ENCODE results near the gene SERPINB6. TPM values are rescaled to one million over a fixed set of nuclear protein-coding genes. Genes with fewer than 3 reads are reported as not detected.
A peak's percentile ranks its signal among the peaks of the same experiment; 100 is the strongest.

The SERPINB6 gene
- total and polyA plus RNA-seq, 9 of the 15 experiments (the other 6 are each of a cell fraction or from before 2014, with no cell fraction given): 86.6 to 211 (median 143) TPM

DNA sequence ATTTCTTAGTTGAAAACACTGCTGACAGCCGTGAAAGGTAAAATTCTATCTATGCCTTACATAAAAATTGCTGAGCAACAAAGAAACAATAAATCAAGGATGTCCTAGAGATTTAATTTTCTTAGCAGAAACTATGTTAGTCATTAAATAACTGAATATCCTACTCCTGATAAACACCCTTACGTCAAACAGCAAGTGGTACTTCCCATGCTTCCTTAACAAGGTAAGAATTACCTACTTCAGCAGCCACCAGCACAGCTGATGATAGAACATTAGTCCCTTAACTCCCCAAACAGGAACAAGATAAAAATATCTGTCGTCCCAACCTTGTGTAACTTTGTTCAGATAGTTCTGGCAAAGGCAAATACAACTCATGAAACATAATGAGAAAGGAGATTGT, 8.7 kb downstream of the SERPINB6 start (continued):
- TF ChIP-seq BDP1 (IDR thresholded peaks at IDR 0.05; ENCODE audit: insufficient read depth, insufficient read length): no peak
- TF ChIP-seq, protein P1, sequence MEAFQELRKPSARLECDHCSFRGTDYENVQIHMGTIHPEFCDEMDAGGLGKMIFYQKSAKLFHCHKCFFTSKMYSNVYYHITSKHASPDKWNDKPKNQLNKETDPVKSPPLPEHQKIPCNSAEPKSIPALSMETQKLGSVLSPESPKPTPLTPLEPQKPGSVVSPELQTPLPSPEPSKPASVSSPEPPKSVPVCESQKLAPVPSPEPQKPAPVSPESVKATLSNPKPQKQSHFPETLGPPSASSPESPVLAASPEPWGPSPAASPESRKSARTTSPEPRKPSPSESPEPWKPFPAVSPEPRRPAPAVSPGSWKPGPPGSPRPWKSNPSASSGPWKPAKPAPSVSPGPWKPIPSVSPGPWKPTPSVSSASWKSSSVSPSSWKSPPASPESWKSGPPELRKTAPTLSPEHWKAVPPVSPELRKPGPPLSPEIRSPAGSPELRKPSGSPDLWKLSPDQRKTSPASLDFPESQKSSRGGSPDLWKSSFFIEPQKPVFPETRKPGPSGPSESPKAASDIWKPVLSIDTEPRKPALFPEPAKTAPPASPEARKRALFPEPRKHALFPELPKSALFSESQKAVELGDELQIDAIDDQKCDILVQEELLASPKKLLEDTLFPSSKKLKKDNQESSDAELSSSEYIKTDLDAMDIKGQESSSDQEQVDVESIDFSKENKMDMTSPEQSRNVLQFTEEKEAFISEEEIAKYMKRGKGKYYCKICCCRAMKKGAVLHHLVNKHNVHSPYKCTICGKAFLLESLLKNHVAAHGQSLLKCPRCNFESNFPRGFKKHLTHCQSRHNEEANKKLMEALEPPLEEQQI (IDR thresholded peaks at IDR 0.05): no peak
- no peak for TF ChIP-seq ZNF24 (IDR thresholded peaks at IDR 0.05)
- TF ChIP-seq CHD4 (IDR thresholded peaks at IDR 0.05; ENCODE audit: insufficient read depth, insufficient replicate concordance, low read depth, low read length, poor library complexity, severe bottlenecking): no peak
- TF ChIP-seq TAF7 (tag; IDR thresholded peaks at IDR 0.05): no peak
- no peak for TF ChIP-seq CBX1 (IDR thresholded peaks at IDR 0.05; ENCODE audit: low read depth)
- no peak for TF ChIP-seq TCF7 (IDR thresholded peaks at IDR 0.05; ENCODE audit: borderline replicate concordance)
- TF ChIP-seq, protein P2, sequence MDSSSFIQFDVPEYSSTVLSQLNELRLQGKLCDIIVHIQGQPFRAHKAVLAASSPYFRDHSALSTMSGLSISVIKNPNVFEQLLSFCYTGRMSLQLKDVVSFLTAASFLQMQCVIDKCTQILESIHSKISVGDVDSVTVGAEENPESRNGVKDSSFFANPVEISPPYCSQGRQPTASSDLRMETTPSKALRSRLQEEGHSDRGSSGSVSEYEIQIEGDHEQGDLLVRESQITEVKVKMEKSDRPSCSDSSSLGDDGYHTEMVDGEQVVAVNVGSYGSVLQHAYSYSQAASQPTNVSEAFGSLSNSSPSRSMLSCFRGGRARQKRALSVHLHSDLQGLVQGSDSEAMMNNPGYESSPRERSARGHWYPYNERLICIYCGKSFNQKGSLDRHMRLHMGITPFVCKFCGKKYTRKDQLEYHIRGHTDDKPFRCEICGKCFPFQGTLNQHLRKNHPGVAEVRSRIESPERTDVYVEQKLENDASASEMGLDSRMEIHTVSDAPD (CRISPR knock-in tag; IDR thresholded peaks at IDR 0.05): no peak
- TF ChIP-seq PHB (CRISPR knock-in tag; IDR thresholded peaks at IDR 0.05): no peak
- no peak for TF ChIP-seq ARHGAP35 (IDR thresholded peaks at IDR 0.05; ENCODE audit: partially characterized antibody)
- TF ChIP-seq SRSF3 (IDR thresholded peaks at IDR 0.05; ENCODE audit: insufficient read depth, low read length): no peak
- TF ChIP-seq, protein P3, sequence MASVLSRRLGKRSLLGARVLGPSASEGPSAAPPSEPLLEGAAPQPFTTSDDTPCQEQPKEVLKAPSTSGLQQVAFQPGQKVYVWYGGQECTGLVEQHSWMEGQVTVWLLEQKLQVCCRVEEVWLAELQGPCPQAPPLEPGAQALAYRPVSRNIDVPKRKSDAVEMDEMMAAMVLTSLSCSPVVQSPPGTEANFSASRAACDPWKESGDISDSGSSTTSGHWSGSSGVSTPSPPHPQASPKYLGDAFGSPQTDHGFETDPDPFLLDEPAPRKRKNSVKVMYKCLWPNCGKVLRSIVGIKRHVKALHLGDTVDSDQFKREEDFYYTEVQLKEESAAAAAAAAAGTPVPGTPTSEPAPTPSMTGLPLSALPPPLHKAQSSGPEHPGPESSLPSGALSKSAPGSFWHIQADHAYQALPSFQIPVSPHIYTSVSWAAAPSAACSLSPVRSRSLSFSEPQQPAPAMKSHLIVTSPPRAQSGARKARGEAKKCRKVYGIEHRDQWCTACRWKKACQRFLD (CRISPR knock-in tag; IDR thresholded peaks at IDR 0.05): no peak
- no peak for TF ChIP-seq MEF2D (tag; conservative IDR thresholded peaks at IDR 0.05; ENCODE audit: low read depth)
- TF ChIP-seq SNRNP70 (optimal IDR thresholded peaks at IDR 0.05; ENCODE audit: low read depth, low read length): no peak
- no peak for TF ChIP-seq ZNF134 (CRISPR knock-in tag; conservative IDR thresholded peaks at IDR 0.05)
- no peak for TF ChIP-seq JUND (IDR thresholded peaks at IDR 0.05; ENCODE audit: borderline replicate concordance, low read depth, low read length)
- TF ChIP-seq JUND (tag; IDR thresholded peaks at IDR 0.05; ENCODE audit: borderline replicate concordance, low read depth, low read length): peak; percentile 46; the same call in 2 of the 3 replicates
- no peak for TF ChIP-seq SAFB2 (IDR thresholded peaks at IDR 0.05; ENCODE audit: borderline replicate concordance, low read depth, low read length, severe bottlenecking)
- TF ChIP-seq, protein P4, sequence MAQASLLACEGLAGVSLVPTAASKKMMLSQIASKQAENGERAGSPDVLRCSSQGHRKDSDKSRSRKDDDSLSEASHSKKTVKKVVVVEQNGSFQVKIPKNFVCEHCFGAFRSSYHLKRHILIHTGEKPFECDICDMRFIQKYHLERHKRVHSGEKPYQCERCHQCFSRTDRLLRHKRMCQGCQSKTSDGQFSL (CRISPR knock-in tag; IDR thresholded peaks at IDR 0.05): no peak
- TF ChIP-seq, protein P4 (tag; IDR thresholded peaks at IDR 0.05): no peak
- peak; percentile 90 for TF ChIP-seq ARID1B (IDR thresholded peaks at IDR 0.05)

Measured in K562 (cell line).